ENCODE data around the gene ZAR1L.

DNA sequence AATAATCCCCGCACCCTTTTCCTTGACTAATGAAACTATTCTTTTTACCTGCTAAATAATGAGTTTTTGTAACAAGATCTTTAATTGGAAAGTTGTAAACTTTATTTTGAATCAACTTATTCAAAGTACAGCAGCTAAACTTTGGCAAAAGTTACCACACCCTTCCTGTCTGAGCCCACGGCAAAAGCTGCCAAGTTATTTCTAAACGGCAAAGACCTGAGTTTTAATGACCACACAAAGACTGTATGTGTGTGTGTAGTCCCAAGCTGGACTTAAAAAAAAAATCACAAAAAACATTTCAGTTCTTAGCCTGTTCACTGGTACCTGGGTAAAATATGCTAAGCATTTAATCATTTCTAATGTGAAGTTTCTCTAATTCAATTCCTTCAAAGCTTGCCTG lies 60.7 kb downstream of the ZAR1L start:
- TF ChIP-seq, protein P1, sequence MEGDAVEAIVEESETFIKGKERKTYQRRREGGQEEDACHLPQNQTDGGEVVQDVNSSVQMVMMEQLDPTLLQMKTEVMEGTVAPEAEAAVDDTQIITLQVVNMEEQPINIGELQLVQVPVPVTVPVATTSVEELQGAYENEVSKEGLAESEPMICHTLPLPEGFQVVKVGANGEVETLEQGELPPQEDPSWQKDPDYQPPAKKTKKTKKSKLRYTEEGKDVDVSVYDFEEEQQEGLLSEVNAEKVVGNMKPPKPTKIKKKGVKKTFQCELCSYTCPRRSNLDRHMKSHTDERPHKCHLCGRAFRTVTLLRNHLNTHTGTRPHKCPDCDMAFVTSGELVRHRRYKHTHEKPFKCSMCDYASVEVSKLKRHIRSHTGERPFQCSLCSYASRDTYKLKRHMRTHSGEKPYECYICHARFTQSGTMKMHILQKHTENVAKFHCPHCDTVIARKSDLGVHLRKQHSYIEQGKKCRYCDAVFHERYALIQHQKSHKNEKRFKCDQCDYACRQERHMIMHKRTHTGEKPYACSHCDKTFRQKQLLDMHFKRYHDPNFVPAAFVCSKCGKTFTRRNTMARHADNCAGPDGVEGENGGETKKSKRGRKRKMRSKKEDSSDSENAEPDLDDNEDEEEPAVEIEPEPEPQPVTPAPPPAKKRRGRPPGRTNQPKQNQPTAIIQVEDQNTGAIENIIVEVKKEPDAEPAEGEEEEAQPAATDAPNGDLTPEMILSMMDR (IDR thresholded peaks at IDR 0.05), result no peak
- TF ChIP-seq EP300 (IDR thresholded peaks at IDR 0.05), result no peak
